ENCODE results near the gene TIAM2. TPM values are rescaled to one million over a fixed set of nuclear protein-coding genes. Genes with fewer than 3 reads are reported as not detected.

TIAM2 gene
- total and polyA plus RNA-seq, 8 donors = 2.0 to 9.2 (median 3.4) TPM

GRCh38 chr6:155219858-155220301 is 224.8 kb downstream of the TIAM2 start:
- Histone ChIP-seq H3K9me3 (no peaks in the 10 kb centered on the region), H3K4me3 (no peak overlapping the region), H3K27me3 (no peaks in the 10 kb centered on the region), H3K36me3 (no peaks in the 10 kb centered on the region), H3K27ac (no peak overlapping the region), H3K4me1 (no peaks in the 10 kb centered on the region)
- 85 to 91% methylated on average over 5 of the region's 5 CpGs for WGBS, 2 donors
- no peak for FAIRE-seq
- no peak for ATAC-seq
- DNase-seq = no peak
- TF ChIP-seq CTCF (IDR thresholded peaks at IDR 0.05) = no peak
- intact Hi-C loops (cut with DNase I) = no loop called here

- H3K27me3 ChIP-seq = no peaks in the 10 kb centered on the region
These were observed 226.0 kb downstream of the TIAM2 start for GRCh38 chr6:155221086-155221485.

GRCh38 chr6:155222506-155222905 is 227.4 kb downstream of the TIAM2 start:
- H3K27me3 ChIP-seq = no peaks in the 10 kb centered on the region
- intact Hi-C loops (cut with DNase I) = no loop called here
- H3K4me1 ChIP-seq = no peaks in the 10 kb centered on the region
- H3K4me3 ChIP-seq = no peak overlapping the region
- WGBS, 2 donors = 79 to 89% methylated on average over 4 of the region's 4 CpGs
- ATAC-seq = no peak
- no peak overlapping the region for H3K27ac ChIP-seq
- no peak for DNase-seq
- no peaks in the 10 kb centered on the region for H3K9me3 ChIP-seq
- no peaks in the 10 kb centered on the region for H3K36me3 ChIP-seq
- no peak for FAIRE-seq
- TF ChIP-seq CTCF (IDR thresholded peaks at IDR 0.05) = no peak

More at GRCh38 chr6:155221086-155221485, 226.0 kb downstream of the TIAM2 start:
- intact Hi-C loops (cut with DNase I) = no loop called here
- H3K9me3 ChIP-seq = no peaks in the 10 kb centered on the region
- no peak overlapping the region for H3K4me3 ChIP-seq
- no peak overlapping the region for H3K27ac ChIP-seq
- 77 to 82% methylated on average over 4 of the region's 4 CpGs for WGBS, 2 donors
- no peaks in the 10 kb centered on the region for H3K4me1 ChIP-seq
- ATAC-seq (no peak), DNase-seq (no peak), FAIRE-seq (no peak)
- no peaks in the 10 kb centered on the region for H3K36me3 ChIP-seq
- TF ChIP-seq CTCF (IDR thresholded peaks at IDR 0.05) = no peak

- intact Hi-C loops (cut with DNase I) = no loop called here
- ATAC-seq = peak in 1 of 4 donors; percentile 27
- Histone ChIP-seq H3K9me3 (no peaks in the 10 kb centered on the region), H3K27me3 (no peaks in the 10 kb centered on the region), H3K4me3 (no peak overlapping the region), H3K27ac (no peak overlapping the region), H3K4me1 (no peaks in the 10 kb centered on the region), H3K36me3 (no peaks in the 10 kb centered on the region)
- no peak for TF ChIP-seq CTCF (IDR thresholded peaks at IDR 0.05)
- DNase-seq = no peak
- no peak for FAIRE-seq
- 59 to 69% methylated on average over 12 of the region's 12 CpGs for WGBS, 2 donors
These were observed 228.7 kb downstream of the TIAM2 start for GRCh38 chr6:155223646-155224451.

- ATAC-seq = no peak
These were observed 229.5 kb downstream of the TIAM2 start for GRCh38 chr6:155224618-155225017.

More at GRCh38 chr6:155224618-155225017, 229.5 kb downstream of the TIAM2 start:
- Histone ChIP-seq H3K4me1 (no peaks in the 10 kb centered on the region), H3K9me3 (no peaks in the 10 kb centered on the region), H3K36me3 (no peaks in the 10 kb centered on the region), H3K4me3 (no peak overlapping the region), H3K27ac (no peak overlapping the region), H3K27me3 (no peaks in the 10 kb centered on the region)
- WGBS, 2 donors = 79 to 88% methylated on average over 7 of the region's 7 CpGs
- no peak for DNase-seq
- FAIRE-seq = no peak
- no peak for TF ChIP-seq CTCF (IDR thresholded peaks at IDR 0.05)
- intact Hi-C loops (cut with DNase I) = no loop called here

All from pancreas (tissue), 10 donors.